HEK293T (cell line): ENCODE data around the gene SIK3.

Experiments used
- CTCF ChIA-PET: fragments of 350-600 bp; formaldehyde crosslinking; extraction: SDS; loops from one replicate; lab custom pipeline; 2021; ENCODE audit warnings: antibody characterized with exemption, inconsistent platforms; lab: Yijun Ruan, JAX
- POLR2A ChIA-PET: fragments of 350-600 bp; formaldehyde crosslinking; extraction: SDS; loops from one replicate; lab custom pipeline; 2020; ENCODE audit warnings: antibody characterized with exemption, inconsistent platforms; lab: Yijun Ruan, JAX
- DNase-seq: peaks from one replicate; pipeline ENCODE4 v3.0.0; 2012; ENCODE audit warnings: mixed read lengths; ENCODE audit errors: extremely low spot score
- ARNT ChIP-seq: fragments of 450-650 bp; IDR thresholded peaks from 2 replicates; pipeline ENCODE4 v1.6.1; 2017; ENCODE audit warnings: mild to moderate bottlenecking
- BHLHE40 ChIP-seq: fragments of 450-650 bp; IDR thresholded peaks from 2 replicates; pipeline ENCODE4 v1.6.1; 2016; ENCODE audit warnings: mild to moderate bottlenecking, moderate library complexity, borderline replicate concordance
- CTBP1 ChIP-seq: fragments of 450-650 bp; IDR thresholded peaks from 2 replicates; pipeline ENCODE4 v1.6.1; 2016; ENCODE audit warnings: borderline replicate concordance
- ELF4 ChIP-seq: fragments of 450-650 bp; IDR thresholded peaks from 2 replicates; pipeline ENCODE4 v1.6.1; 2017; ENCODE audit warnings: antibody characterized with exemption
- FOXA1 ChIP-seq: fragments of 450-650 bp; IDR thresholded peaks from 2 replicates; pipeline ENCODE4 v1.6.1; 2016; ENCODE audit warnings: mild to moderate bottlenecking
- FOXK2 ChIP-seq: fragments of 450-650 bp; IDR thresholded peaks from 2 replicates; pipeline ENCODE4 v1.6.1; 2016; ENCODE audit warnings: mild to moderate bottlenecking
- FOXM1 ChIP-seq: fragments of 450-650 bp; IDR thresholded peaks from 2 replicates; pipeline ENCODE4 v1.6.1; 2017; ENCODE audit warnings: mild to moderate bottlenecking, borderline replicate concordance
- HDGF ChIP-seq: fragments of 450-650 bp; IDR thresholded peaks from 2 replicates; pipeline ENCODE4 v1.6.1; 2017; ENCODE audit warnings: antibody characterized with exemption, borderline replicate concordance
- L3MBTL2 ChIP-seq: fragments of 450-650 bp; conservative IDR thresholded peaks from 2 replicates; pipeline ENCODE4 v1.6.1; 2016; ENCODE audit warnings: mild to moderate bottlenecking
- NFRKB ChIP-seq: fragments of 450-650 bp; IDR thresholded peaks from 2 replicates; pipeline ENCODE4 v1.6.1; 2016; ENCODE audit warnings: mild to moderate bottlenecking, moderate library complexity
- SP1 ChIP-seq: fragments of 450-650 bp; IDR thresholded peaks from 2 replicates; pipeline ENCODE4 v1.6.1; 2017
- SUZ12 ChIP-seq: fragments of 450-650 bp; IDR thresholded peaks from 2 replicates; pipeline ENCODE4 v1.6.1; 2016; ENCODE audit warnings: mild to moderate bottlenecking
- TARDBP ChIP-seq: fragments of 450-650 bp; IDR thresholded peaks from 2 replicates; pipeline ENCODE4 v1.6.1; 2016
- ZNF384 ChIP-seq: fragments of 450-650 bp; IDR thresholded peaks from 2 replicates; pipeline ENCODE4 v1.6.1; 2016
- TF ChIP-seq, protein P1 (sequence below): fragments of 450-650 bp; IDR thresholded peaks from 2 replicates; pipeline ENCODE4 v1.6.1; 2016

SIK3 gene

GRCh38 chr11:116832350-116833290 lies 265.6 kb downstream of the SIK3 start:
- DNase-seq, result no peak
- CTCF ChIA-PET, result no interaction called here
- no peak for TF ChIP-seq BHLHE40
- POLR2A ChIA-PET, result no interaction called here

GRCh38 chr11:116831790-116832349 lies 266.4 kb downstream of the SIK3 start:
- DNase-seq, result no peak
- TF ChIP-seq ELF4 (no peak), BHLHE40 (no peak), TARDBP (no peak), CTBP1 (no peak), HDGF (no peak), FOXA1 (no peak), L3MBTL2 (no peak), SUZ12 (no peak)
- ChIA-PET CTCF (interaction anchor here (0.6 kb wide), 1 partner anchor 29 kb away, joined by 4 read pairs; no protein-coding TSS in a partner anchor), POLR2A (no interaction called here)

GRCh38 chr11:116830184-116830912 lies 267.9 kb downstream of the SIK3 start:
- ChIA-PET POLR2A (no interaction called here), CTCF (interaction anchor here (0.6 kb wide), 1 partner anchor 23 kb away, joined by 4 read pairs; no protein-coding TSS in a partner anchor)

GRCh38 chr11:116829525-116830183 lies 268.6 kb downstream of the SIK3 start, which contains the start of gene APOC3:
APOC3 (plus strand) TSS chr11:116829907; CDS start chr11:116830583, 676 bp downstream.
- CTCF ChIA-PET, result interaction anchor here (0.6 kb wide), 1 partner anchor 24 kb away, joined by 4 read pairs; no protein-coding TSS in a partner anchor
- TF ChIP-seq BHLHE40 (no peak), SUZ12 (no peak), ELF4 (no peak)
- POLR2A ChIA-PET, result interaction anchor here (0.7 kb wide), 1 partner anchor 18 kb away, joined by 3 read pairs; no protein-coding TSS in a partner anchor
- no peak for DNase-seq

More at GRCh38 chr11:116830184-116830912, 267.9 kb downstream of the SIK3 start:
- no peak for DNase-seq
- no peak for TF ChIP-seq SUZ12
- TF ChIP-seq ELF4, result no peak
- no peak for TF ChIP-seq ZNF384
- TF ChIP-seq HDGF, result no peak
- TF ChIP-seq, protein P1, sequence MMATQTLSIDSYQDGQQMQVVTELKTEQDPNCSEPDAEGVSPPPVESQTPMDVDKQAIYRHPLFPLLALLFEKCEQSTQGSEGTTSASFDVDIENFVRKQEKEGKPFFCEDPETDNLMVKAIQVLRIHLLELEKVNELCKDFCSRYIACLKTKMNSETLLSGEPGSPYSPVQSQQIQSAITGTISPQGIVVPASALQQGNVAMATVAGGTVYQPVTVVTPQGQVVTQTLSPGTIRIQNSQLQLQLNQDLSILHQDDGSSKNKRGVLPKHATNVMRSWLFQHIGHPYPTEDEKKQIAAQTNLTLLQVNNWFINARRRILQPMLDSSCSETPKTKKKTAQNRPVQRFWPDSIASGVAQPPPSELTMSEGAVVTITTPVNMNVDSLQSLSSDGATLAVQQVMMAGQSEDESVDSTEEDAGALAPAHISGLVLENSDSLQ, result no peak
- TF ChIP-seq ARNT, result no peak
- no peak for TF ChIP-seq SP1
- no peak for TF ChIP-seq CTBP1
- no peak for TF ChIP-seq BHLHE40
- TF ChIP-seq FOXM1, result no peak
- TF ChIP-seq NFRKB, result no peak

- ChIA-PET CTCF (no interaction called here), POLR2A (interaction anchor here (0.7 kb wide), 1 partner anchor 18 kb away, joined by 3 read pairs; no protein-coding TSS in a partner anchor)
These were observed 269.4 kb downstream of the SIK3 start for GRCh38 chr11:116828632-116829524.

GRCh38 chr11:116827461-116827860 lies 270.8 kb downstream of the SIK3 start:
- CTCF ChIA-PET, result no interaction called here
- DNase-seq, result no peak
- POLR2A ChIA-PET, result no interaction called here
- TF ChIP-seq FOXM1 (no peak), ELF4 (no peak), FOXK2 (no peak), HDGF (no peak), FOXA1 (no peak), BHLHE40 (no peak)

More at GRCh38 chr11:116828632-116829524, 269.4 kb downstream of the SIK3 start:
- DNase-seq, result no peak
- TF ChIP-seq CTBP1 (no peak), HDGF (no peak), BHLHE40 (no peak)
